Adrenal gland (tissue), 5 donors: Measurements from ENCODE around the gene B4GAT1.

Experiments
- POLR2A ChIP-seq, 2 donors: fragments of 450-650 bp; IDR thresholded peaks; one replicate each; pipeline ENCODE4 v1.6.1; 2017; ENCODE audit warnings: antibody characterized with exemption in 2 of 2, mild to moderate bottlenecking in 2 of 2, moderate library complexity in 1 of 2
- TF ChIP-seq, protein P1 (sequence below), 6 experiments: fragments of 450-650 bp in 4 of 6; fragments of 200-600 bp in 2 of 6; sonication (generic) in 1 of 6; IDR thresholded peaks; 1 replicate in 5 of 6; 2 replicates in 1 of 6; pipeline versions ENCODE4 v1.5.1 to v1.8.0; 2016 to 2021; ENCODE audit warnings: antibody characterized with exemption in 6 of 6, mild to moderate bottlenecking in 2 of 6, moderate library complexity in 1 of 6
- donor health status: DM: no; HTN: no; CAD: no.

- TF ChIP-seq, protein P1, sequence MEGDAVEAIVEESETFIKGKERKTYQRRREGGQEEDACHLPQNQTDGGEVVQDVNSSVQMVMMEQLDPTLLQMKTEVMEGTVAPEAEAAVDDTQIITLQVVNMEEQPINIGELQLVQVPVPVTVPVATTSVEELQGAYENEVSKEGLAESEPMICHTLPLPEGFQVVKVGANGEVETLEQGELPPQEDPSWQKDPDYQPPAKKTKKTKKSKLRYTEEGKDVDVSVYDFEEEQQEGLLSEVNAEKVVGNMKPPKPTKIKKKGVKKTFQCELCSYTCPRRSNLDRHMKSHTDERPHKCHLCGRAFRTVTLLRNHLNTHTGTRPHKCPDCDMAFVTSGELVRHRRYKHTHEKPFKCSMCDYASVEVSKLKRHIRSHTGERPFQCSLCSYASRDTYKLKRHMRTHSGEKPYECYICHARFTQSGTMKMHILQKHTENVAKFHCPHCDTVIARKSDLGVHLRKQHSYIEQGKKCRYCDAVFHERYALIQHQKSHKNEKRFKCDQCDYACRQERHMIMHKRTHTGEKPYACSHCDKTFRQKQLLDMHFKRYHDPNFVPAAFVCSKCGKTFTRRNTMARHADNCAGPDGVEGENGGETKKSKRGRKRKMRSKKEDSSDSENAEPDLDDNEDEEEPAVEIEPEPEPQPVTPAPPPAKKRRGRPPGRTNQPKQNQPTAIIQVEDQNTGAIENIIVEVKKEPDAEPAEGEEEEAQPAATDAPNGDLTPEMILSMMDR (IDR thresholded peaks at IDR 0.05), result no peak
- peak; percentile 30 to 55 for TF ChIP-seq POLR2A (IDR thresholded peaks at IDR 0.05)
Observed at GRCh38 chr11:66347425-66348276, at the start of gene B4GAT1.
